SJCRH30 (cell line): ENCODE measurements around the gene TANC2. TPM values are rescaled to one million over a fixed set of nuclear protein-coding genes. Genes with fewer than 3 reads are reported as not detected.
"Not testable (repeated sequence)": the region's sequence is repeated elsewhere in the genome, so short reads cannot be mapped to it uniquely, and the experiment has no call there.

Experiments used
- DNase-seq, 2 experiments: peaks; one replicate each; pipeline ENCODE4 v3.0.0-alpha.2; 2015 to 2020
- H3K27ac ChIP-seq: fragments of 250-450 bp; sonication (Bioruptor Pico); 2 replicates; pipeline ENCODE4 v1.5.1; 2020; ENCODE audit warnings: mild to moderate bottlenecking, moderate library complexity
- H3K27me3 ChIP-seq: fragments of 250-450 bp; sonication (Bioruptor Pico); 2 replicates; pipeline ENCODE4 v1.5.1; 2020; ENCODE audit warnings: mild to moderate bottlenecking, moderate library complexity
- H3K36me3 ChIP-seq: fragments of 250-450 bp; sonication (Bioruptor Pico); 2 replicates; pipeline ENCODE4 v1.5.1; 2020; ENCODE audit warnings: mild to moderate bottlenecking, moderate library complexity
- H3K4me1 ChIP-seq: fragments of 250-450 bp; sonication (Bioruptor Pico); 2 replicates; pipeline ENCODE4 v1.5.1; 2020; ENCODE audit warnings: mild to moderate bottlenecking, moderate library complexity
- H3K4me3 ChIP-seq: fragments of 250-450 bp; sonication (Bioruptor Pico); 2 replicates; pipeline ENCODE4 v1.5.1; 2020; ENCODE audit warnings: mild to moderate bottlenecking, moderate library complexity
- H3K9me3 ChIP-seq: fragments of 250-450 bp; sonication (Bioruptor Pico); replicated peaks from 2 replicates; pipeline ENCODE4 v1.5.1; 2020; ENCODE audit warnings: mild to moderate bottlenecking, moderate library complexity
- total RNA-seq: library from RNA; depleted of rRNA; stranded (reverse); fragments of >200 nt; shearing (Covaris generic); gene quantifications from 2 replicates; pipeline ENCODE4 v1.2.3, GENCODE V29; 2014

TANC2 gene
- total RNA-seq, 1 experiment from 2014 or later: 14.7 TPM

DNA sequence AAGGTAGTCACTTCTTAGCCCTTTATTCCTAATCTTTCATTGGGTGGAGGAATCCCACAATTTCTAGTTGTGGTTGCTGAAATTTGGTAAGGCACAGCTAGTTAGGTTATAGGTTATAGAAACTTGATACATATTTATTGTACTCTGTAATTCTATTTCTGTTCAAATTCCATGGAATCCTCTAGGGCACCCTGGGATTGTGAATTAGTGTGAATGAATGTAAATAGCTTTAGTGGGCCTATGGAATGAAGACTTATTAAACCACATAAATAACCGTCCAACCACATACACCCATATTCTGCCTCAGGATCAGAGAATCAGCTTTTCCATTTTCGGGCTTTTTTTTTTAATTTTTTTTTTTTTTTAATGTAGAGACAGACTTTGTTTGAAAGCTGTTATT, 9.2 kb downstream of the TANC2 start:
- Histone ChIP-seq H3K27ac (no peak overlapping the region), H3K27me3 (no peaks in the 10 kb centered on the region), H3K9me3 (0 out of 2 replicates have a peak, but pooled peaks cover 3% of the 10 kb centered on the region), H3K4me3 (no peak overlapping the region), H3K4me1 (no peaks in the 10 kb centered on the region), H3K36me3 (no peaks in the 10 kb centered on the region)
- DNase-seq: no peak

DNA sequence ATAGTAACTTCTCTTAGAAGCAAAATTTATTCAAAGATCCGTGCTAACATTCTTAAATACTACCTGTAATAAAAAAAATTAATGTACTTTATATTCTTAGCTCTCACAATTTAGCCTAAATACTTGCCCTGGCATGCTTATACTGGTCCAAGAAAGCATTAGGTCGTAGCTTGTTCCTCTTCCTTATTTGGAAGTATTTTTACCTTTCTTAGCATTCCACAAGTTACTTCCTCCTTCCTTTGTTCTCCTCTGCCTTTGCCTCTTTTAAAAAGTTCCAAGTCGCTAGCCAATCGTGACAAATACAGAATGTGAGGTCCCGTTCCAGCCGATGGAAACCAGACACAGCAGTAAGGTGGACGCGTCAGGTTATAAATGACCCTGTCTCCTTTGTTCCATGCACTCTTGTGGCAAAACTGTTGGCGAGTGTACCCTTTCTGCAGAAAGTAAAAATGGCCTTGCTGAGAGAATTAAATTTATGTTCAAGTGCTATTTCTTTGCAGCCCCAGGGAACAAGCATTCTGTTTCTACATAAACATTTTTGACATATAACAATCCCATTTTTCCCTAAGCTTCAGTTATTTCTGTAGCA, 10.7 kb downstream of the TANC2 start:
- not testable (repeated sequence) for H3K27me3 ChIP-seq, H3K36me3 ChIP-seq, H3K4me1 ChIP-seq, H3K4me3 ChIP-seq, H3K27ac ChIP-seq, H3K9me3 ChIP-seq, DNase-seq

DNA sequence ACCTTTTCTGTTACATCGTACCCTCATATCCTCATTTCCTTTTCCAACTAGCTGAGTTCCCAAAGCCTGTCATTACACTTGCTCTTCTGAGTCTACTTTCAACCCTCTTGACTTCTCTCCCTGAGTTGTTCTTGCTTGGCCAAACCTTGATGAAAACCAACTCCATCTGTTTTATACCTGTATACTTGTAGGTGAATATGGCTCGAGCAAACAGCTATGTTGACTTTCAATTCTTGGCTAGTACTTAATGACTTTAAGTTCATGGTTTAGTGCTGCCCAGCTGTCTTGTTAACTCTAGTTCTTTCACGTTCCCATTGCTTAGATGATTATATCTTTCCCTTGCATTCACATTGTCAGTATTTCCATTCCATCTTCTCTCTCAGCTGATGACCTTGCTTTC, 14.8 kb downstream of the TANC2 start:
- peaks cover 11% of the 10 kb centered on the region; the same call in 1 of the 2 replicates for H3K9me3 ChIP-seq
- H3K4me3 ChIP-seq: no peak overlapping the region
- no peaks in the 10 kb centered on the region for H3K36me3 ChIP-seq
- no peaks in the 10 kb centered on the region for H3K4me1 ChIP-seq
- no peak for DNase-seq
- H3K27ac ChIP-seq: no peak overlapping the region
- H3K27me3 ChIP-seq: no peaks in the 10 kb centered on the region

DNA sequence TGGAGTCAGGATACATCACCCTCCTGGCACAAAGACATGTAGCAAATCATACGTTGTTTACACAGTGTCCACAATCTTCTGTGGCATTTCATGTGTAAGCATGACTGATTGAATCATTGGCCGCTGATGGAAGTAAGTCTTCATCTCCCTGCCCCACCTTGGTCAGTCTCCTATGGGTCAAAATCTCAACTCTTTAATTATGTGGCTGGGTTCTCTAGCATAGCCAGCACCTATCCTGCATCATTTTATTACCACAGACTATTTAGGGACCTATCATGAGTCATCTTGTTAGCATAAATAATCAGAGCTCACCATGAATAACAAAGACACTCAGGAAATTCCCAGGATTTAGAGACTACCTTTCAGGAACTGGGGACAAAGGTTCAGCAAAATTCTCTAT, 15.9 kb downstream of the TANC2 start:
- H3K27ac ChIP-seq: no peak overlapping the region
- H3K9me3 ChIP-seq: peaks cover 11% of the 10 kb centered on the region; the same call in 1 of the 2 replicates
- no peak overlapping the region for H3K4me3 ChIP-seq
- no peaks in the 10 kb centered on the region for H3K27me3 ChIP-seq
- H3K4me1 ChIP-seq: peaks cover 2% of the 10 kb centered on the region; the same call in 1 of the 2 replicates
- H3K36me3 ChIP-seq: no peaks in the 10 kb centered on the region
- no peak for DNase-seq

DNA sequence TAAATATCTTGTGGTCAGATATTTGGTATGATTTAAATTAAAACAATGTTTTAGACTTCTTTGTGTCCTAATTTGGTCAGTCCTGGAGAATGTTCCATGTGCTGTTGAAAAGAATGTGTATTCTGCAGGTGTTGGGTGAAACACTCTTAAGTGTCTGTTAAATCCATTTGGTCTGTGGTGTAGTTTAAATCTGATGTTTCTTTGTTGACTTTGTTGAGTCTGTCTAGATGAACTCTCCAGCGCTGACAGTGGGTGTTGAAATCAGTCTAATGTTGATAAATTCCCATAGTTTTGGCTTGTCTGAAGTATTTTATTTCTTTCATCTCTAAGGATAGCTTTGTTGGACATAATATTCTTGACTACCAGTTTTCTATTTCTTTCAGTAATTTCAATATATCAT, 18.8 kb downstream of the TANC2 start:
- Histone ChIP-seq H3K27ac (no peak overlapping the region), H3K36me3 (no peaks in the 10 kb centered on the region), H3K27me3 (no peaks in the 10 kb centered on the region), H3K4me3 (no peak overlapping the region), H3K4me1 (peaks cover 3% of the 10 kb centered on the region; the same call in 1 of the 2 replicates), H3K9me3 (peaks cover 7% of the 10 kb centered on the region; the same call in 1 of the 2 replicates)
- DNase-seq: no peak

DNA sequence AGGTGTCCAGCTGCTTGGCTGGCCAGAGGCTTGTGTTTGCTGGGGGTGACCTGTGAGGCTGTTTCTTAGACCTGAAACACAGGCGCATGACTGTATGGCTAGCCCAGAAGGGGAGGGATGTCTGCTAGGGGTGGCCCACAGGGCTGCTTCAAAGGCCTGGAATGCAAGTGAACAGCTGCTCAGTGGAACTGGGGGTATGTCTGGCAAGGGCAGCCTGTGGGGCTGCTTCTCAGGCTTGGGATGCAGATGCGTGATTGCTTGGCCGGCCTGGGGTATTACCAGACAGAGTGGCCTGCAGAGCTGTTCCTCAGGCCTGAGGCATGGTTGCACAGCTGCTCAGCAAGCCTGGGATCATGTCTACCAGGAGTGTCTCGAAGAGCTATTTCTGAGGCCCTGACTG, 20.5 kb downstream of the TANC2 start:
- Histone ChIP-seq H3K4me3 (no peak overlapping the region), H3K27ac (no peak overlapping the region), H3K27me3 (no peaks in the 10 kb centered on the region), H3K9me3 (peaks cover 7% of the 10 kb centered on the region; the same call in 1 of the 2 replicates), H3K36me3 (no peaks in the 10 kb centered on the region), H3K4me1 (peaks cover 3% of the 10 kb centered on the region; the same call in 1 of the 2 replicates)
- peak; percentile 77 to 83 for DNase-seq

DNA sequence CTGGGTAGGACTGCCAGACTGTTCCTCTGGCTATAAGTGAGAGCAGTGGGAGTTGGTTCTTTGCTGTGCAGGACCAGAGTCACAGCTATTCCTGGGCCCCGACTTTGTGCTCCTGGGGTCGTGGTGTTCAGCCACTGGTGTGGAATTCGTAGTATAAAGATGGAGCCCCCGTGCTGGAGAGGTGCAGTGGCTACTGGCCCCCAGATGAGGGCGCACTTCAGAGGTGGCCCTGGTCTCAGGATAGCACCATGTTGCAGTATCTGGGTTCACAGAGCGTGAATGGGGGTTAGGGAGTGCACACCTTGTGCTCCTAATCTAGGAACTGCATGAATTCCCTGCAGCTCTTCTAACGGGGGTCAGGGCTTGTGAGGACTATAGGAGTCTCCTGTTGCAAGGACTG, 21.1 kb downstream of the TANC2 start:
- Histone ChIP-seq H3K4me3 (no peak overlapping the region), H3K27ac (no peak overlapping the region), H3K36me3 (no peaks in the 10 kb centered on the region), H3K27me3 (no peaks in the 10 kb centered on the region), H3K4me1 (peaks cover 3% of the 10 kb centered on the region; the same call in 1 of the 2 replicates), H3K9me3 (peaks cover 7% of the 10 kb centered on the region; the same call in 1 of the 2 replicates)
- DNase-seq: peak in 1 of 2 experiments; percentile 29

DNA sequence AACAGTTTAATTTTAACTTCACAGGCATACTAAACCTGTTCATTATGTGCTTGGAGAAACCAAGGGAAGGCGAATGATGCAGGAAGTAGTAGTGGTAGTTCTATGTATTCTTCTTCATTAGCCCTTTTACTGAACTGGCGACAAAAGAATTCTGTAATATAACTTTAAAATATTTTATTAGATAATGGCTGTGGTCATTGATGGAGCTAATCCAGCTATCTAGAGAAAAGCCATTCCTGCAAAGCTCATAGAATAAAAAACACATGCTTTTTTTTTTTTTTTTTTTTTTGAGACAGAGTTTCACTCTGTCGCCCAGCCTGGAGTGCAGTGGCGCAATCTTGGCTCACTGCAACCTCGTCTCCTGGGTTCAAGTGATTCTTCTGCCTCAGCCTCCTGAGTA, 23.5 kb downstream of the TANC2 start:
- Histone ChIP-seq H3K36me3 (no peaks in the 10 kb centered on the region), H3K9me3 (no peaks in the 10 kb centered on the region), H3K4me1 (peaks cover 3% of the 10 kb centered on the region; the same call in 1 of the 2 replicates), H3K4me3 (no peak overlapping the region), H3K27me3 (no peaks in the 10 kb centered on the region), H3K27ac (no peak overlapping the region)
- no peak for DNase-seq

DNA sequence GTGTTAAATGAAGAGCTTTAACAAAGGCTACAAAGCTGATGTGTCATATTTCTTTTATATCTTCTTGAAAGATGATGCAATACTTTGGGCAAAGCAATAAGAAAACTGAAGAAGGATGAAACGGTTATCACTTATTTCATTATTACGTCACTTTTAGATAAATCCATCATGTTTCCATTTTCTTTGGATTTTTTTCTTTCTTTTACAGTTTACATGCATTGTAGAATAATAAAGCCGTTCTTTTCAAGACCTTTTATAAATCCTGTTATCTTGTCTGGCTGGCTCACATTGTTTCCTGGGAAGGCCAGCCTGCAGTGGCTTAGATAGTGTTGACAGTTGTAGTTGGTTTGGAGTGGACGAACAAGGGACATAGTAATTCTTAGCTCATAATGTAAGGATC, 28.9 kb downstream of the TANC2 start:
- Histone ChIP-seq H3K27me3 (no peaks in the 10 kb centered on the region), H3K36me3 (no peaks in the 10 kb centered on the region; the same call in 1 of the 2 replicates), H3K27ac (no peak overlapping the region), H3K4me3 (no peak overlapping the region), H3K4me1 (peaks cover 5% of the 10 kb centered on the region; the same call in 1 of the 2 replicates), H3K9me3 (no peaks in the 10 kb centered on the region)
- no peak for DNase-seq

DNA sequence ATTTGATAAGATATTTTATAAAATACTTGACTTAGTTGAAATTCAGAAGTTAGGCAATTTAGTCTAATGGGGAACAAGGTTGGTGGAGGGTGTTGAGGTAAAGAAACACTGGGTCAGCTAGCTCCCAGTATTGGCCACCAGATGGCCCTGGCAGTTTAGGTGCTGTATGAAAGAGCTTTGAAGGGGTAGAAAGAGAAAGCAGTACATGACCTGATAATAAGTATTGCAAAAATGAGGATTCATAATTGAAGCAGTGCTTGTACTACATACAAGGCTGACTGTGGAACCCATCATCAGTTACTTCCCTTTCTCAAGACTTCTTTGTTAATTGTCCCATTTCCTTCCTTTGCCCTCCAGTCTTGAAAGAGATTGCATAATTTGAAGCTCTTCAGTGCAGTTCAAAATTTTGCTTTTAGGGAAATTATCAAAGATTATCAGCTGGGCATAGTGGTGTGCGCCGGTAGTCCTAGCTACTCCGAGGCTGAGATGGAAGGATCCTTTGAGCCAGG, 29.4 kb downstream of the TANC2 start:
- Histone ChIP-seq H3K4me1 (peaks cover 5% of the 10 kb centered on the region; the same call in 1 of the 2 replicates), H3K27me3 (no peaks in the 10 kb centered on the region), H3K27ac (no peak overlapping the region; the same call in 1 of the 2 replicates), H3K9me3 (no peaks in the 10 kb centered on the region), H3K36me3 (no peaks in the 10 kb centered on the region; the same call in 1 of the 2 replicates), H3K4me3 (no peak overlapping the region)
- DNase-seq: peak; percentile 38 to 72

DNA sequence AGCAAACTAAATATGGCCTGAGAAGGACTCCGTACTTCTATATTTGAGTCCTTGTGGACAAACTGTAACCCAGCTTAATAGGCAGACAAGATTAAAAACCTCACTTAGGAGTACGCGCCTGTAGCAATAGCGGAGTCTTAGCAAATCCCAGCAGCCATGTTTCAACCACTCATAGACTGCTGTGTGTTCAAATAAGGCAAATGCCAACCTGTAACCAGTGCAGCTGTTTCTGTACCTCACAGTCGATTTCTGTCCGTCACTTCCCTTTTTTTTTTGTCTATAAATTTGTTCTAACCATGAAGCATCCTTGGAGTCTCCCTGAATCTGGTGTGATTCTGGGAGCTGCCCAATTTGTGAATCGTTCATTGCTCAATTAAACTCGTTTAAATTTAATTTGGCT, 30.2 kb downstream of the TANC2 start:
- Histone ChIP-seq H3K4me1 (peaks cover 5% of the 10 kb centered on the region; the same call in 1 of the 2 replicates), H3K4me3 (peak overlapping the region; percentile 15; the same call in 1 of the 2 replicates)
- peak; percentile 52 to 73 for DNase-seq

DNA sequence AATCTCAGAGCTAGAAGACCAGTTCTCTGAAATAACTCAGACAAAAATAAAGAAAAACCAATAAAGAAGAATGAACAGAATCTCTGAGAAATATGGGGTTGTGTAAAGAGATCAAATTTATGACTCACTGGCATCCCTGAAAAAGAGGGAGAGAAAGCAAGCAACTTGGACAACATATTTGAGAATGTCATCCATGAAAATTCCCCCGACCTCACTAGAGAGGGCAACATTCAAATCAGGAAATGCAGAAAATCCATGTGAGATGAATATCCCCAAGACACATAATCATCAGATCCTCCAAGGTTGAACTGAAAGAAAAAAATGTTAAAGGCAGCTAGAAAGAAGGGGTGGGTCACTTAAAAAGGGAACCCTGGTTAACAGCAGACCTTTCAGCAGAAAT, 32.1 kb downstream of the TANC2 start:
- DNase-seq: no peak
- Histone ChIP-seq H3K4me1 (peaks cover 5% of the 10 kb centered on the region; the same call in 1 of the 2 replicates), H3K27ac (no peak overlapping the region), H3K27me3 (no peaks in the 10 kb centered on the region), H3K36me3 (no peaks in the 10 kb centered on the region; the same call in 1 of the 2 replicates), H3K4me3 (no peak overlapping the region), H3K9me3 (no peaks in the 10 kb centered on the region)

More for the DNA sequence above, 30.2 kb downstream of the TANC2 start:
- H3K27me3 ChIP-seq: no peaks in the 10 kb centered on the region
- no peaks in the 10 kb centered on the region; the same call in 1 of the 2 replicates for H3K36me3 ChIP-seq
- peak overlapping the region; percentile 28 for H3K27ac ChIP-seq
- no peaks in the 10 kb centered on the region for H3K9me3 ChIP-seq

DNA sequence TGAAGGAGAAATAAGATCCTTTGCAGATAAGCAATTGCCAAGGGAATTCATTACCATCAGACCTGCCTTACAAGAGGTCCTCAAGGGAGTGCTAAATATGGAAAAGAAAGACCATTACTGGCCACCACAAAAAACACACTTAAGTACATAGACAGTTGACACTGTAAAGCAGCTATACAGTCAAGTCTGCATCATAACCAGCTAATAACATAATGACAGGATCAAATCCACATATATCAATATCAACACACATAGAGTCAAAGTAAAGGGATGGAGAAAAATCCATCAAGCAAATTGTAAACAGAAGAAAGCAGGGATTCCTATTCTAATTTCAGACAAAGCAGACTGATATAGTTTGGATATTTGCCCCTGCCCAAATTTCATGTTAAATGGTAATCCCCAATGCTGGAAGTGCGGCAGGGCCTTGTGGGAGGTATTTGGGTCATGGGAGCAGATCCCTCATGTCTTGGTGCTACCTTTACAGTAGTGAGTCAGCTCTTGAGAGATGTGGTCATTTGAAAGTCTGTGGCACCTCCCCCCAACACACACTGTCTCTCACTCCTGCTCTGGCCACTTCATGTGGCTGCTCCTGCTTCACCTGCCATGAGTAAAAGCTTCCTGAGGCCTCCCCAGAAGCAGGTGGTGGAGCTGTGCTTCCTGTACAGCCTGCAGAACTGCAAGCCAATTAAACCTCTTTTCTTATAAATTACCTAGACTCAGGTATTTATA, 32.8 kb downstream of the TANC2 start:
- DNase-seq: no peak

DNA sequence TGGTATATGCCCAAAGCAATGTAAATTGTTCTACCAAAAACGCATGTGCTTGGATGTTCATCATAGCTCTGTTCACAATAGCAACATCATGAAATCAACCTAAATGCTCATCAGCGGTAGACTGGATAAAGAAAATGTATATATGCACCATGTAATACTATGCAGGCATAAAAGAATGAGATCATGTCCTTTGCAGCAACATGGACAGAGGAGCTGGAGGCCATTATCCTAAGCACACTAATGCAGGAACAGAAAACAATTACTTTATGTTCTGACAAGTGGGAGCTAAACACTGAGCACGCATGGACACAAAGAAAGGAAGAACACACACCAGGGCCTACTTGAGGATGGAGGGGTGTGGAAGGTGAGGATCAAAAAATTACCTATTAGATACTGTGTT, 33.7 kb downstream of the TANC2 start:
- H3K27ac ChIP-seq: no peak overlapping the region
- no peak for DNase-seq
- no peaks in the 10 kb centered on the region for H3K27me3 ChIP-seq
- no peaks in the 10 kb centered on the region; the same call in 1 of the 2 replicates for H3K36me3 ChIP-seq
- peaks cover 5% of the 10 kb centered on the region; the same call in 1 of the 2 replicates for H3K4me1 ChIP-seq
- H3K4me3 ChIP-seq: no peak overlapping the region
- no peaks in the 10 kb centered on the region for H3K9me3 ChIP-seq

More for the DNA sequence above, 32.8 kb downstream of the TANC2 start:
- Histone ChIP-seq H3K4me3 (no peak overlapping the region), H3K4me1 (peaks cover 5% of the 10 kb centered on the region; the same call in 1 of the 2 replicates), H3K9me3 (no peaks in the 10 kb centered on the region), H3K27me3 (no peaks in the 10 kb centered on the region), H3K27ac (no peak overlapping the region), H3K36me3 (no peaks in the 10 kb centered on the region; the same call in 1 of the 2 replicates)
